Stomach (tissue), 4 donors: ENCODE measurements around the gene RNASE4.

Source experiments
- EP300 ChIP-seq: sonication (generic); formaldehyde crosslinking; IDR thresholded peaks from one replicate; pipeline ENCODE4 v1.6.1; 2017; ENCODE audit warnings: antibody characterized with exemption
- POLR2A ChIP-seq, 4 donors: fragments of 450-650 bp; IDR thresholded peaks; one replicate each; pipeline ENCODE4 v1.6.1; 2016; ENCODE audit warnings: antibody characterized with exemption in 4 of 4, control low read depth in 2 of 4, mild to moderate bottlenecking in 1 of 4, moderate library complexity in 1 of 4
- POLR2AphosphoS5 ChIP-seq, 3 donors: sonication (generic); formaldehyde crosslinking; IDR thresholded peaks; one replicate each; pipeline ENCODE4 v1.6.1; 2016; ENCODE audit warnings: antibody characterized with exemption in 3 of 3
- TF ChIP-seq, protein P1 (sequence below), 7 experiments: fragments of 450-650 bp in 4 of 7; fragments of 200-600 bp in 3 of 7; sonication (generic) in 3 of 7; IDR thresholded peaks; one replicate each; pipeline ENCODE4 v1.5.1; 2016 to 2019; ENCODE audit warnings: antibody characterized with exemption in 7 of 7, control low read depth in 2 of 7, mild to moderate bottlenecking in 1 of 7

DNA sequence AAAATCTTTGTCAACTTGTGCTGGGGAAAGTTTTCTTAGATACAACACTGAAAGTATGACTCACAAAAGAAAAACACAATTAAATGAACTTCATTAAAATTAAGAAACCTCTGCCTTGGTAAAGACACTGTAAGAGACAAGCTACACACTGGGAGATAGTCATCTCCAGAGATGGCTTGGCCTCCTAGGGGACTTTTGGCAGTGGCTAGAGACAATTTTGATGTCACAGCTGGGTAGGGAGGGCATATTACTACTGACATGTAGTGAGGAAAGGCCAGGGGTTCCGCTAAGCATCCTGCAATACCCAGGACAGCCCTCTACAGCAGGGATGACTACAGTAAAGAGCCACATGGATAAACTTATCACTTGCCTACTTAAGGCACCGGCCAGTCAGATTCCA lies 8.7 kb upstream of the RNASE4 start:
- no peak for TF ChIP-seq EP300
- no peak for TF ChIP-seq POLR2AphosphoS5 (IDR thresholded peaks at IDR 0.05)
- TF ChIP-seq, protein P1, sequence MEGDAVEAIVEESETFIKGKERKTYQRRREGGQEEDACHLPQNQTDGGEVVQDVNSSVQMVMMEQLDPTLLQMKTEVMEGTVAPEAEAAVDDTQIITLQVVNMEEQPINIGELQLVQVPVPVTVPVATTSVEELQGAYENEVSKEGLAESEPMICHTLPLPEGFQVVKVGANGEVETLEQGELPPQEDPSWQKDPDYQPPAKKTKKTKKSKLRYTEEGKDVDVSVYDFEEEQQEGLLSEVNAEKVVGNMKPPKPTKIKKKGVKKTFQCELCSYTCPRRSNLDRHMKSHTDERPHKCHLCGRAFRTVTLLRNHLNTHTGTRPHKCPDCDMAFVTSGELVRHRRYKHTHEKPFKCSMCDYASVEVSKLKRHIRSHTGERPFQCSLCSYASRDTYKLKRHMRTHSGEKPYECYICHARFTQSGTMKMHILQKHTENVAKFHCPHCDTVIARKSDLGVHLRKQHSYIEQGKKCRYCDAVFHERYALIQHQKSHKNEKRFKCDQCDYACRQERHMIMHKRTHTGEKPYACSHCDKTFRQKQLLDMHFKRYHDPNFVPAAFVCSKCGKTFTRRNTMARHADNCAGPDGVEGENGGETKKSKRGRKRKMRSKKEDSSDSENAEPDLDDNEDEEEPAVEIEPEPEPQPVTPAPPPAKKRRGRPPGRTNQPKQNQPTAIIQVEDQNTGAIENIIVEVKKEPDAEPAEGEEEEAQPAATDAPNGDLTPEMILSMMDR (IDR thresholded peaks at IDR 0.05) = no peak
- no peak for TF ChIP-seq POLR2A (IDR thresholded peaks at IDR 0.05)
